ENCODE measurements around the gene ELOB.

Gene ELOB

DNA sequence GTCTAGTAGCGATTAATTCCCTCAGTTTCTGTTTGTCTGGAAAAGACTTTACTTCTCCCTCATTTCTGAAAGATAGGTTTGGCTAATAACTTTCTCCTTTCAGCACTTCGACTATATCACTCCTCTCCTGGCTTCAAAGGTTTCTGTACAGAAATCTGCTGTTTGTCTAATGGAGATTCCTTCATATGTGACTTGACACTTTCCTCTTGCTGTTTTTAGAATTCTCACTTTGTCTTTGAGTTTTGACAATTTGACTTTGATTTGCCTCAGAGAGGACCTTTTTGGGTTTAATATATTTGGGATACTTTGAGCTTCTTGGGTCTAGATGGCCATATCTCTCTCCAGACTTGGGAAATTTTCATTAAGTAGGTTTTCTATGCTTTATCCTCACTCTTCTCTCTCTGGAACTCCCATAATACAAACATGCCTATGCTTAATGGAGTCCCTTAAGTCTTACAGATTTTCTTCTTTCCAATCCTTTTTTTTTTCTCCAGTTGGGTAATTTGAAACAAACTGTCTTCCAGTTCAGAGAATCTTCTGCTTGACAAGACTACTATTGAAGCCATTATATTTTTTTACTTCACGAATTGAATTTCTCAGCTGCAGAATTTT lies 32.2 kb upstream of the ELOB start:
- DNase-seq, result no peak

DNA sequence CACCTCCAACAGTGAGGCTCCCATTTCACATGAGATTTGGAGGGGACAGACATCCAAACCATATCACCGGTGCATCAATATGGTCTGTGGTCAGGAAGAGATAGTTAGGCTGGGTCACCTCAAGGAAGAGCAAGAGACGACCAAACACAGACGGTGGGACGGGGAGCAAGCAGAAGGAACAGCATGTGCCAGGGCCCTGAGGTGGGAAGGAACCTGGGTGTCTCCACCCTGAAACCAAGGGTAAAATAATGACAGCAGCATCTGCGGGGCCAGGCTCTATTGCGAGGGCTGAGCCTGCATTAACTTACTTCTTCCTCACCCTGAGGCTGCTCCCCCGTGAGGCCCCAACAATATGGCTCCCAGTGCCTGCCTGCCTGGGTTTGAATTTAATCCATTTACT lies 31.1 kb upstream of the ELOB start:
- no peak for DNase-seq

DNA sequence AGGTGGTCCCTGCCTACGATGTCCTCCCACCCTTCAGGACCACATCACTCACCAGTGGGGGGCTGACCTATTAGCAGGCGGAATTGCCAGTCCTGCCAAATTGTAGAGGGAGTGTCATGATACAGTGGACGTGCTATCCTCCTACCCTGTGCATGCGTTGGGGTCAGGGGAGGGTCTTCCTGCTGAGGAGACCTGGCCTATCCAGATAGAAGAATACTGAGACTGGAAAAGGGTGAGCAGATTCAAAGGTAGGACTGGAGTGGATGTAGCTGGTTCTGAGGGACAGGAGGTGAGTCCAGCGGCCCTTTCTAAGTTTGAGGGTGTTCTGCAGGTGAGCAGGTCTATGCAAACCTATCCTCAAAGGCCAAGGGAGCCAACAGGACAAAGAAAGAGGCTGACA lies 29.2 kb upstream of the ELOB start:
- DNase-seq, result no peak

DNA sequence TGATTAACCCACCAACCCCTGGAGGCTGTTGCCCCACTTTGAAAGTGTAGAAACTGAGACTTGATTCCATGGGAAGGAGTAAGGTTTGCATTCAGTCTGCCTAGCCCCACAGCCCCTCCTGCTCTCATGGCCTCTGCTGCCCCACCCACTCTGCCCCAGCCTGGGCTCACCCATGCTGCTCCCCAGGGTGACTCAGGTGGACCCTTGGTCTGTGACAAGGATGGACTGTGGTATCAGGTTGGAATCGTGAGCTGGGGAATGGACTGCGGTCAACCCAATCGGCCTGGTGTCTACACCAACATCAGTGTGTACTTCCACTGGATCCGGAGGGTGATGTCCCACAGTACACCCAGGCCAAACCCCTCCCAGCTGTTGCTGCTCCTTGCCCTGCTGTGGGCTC lies 27.6 kb upstream of the ELOB start:
- DNase-seq, result no peak

DNA sequence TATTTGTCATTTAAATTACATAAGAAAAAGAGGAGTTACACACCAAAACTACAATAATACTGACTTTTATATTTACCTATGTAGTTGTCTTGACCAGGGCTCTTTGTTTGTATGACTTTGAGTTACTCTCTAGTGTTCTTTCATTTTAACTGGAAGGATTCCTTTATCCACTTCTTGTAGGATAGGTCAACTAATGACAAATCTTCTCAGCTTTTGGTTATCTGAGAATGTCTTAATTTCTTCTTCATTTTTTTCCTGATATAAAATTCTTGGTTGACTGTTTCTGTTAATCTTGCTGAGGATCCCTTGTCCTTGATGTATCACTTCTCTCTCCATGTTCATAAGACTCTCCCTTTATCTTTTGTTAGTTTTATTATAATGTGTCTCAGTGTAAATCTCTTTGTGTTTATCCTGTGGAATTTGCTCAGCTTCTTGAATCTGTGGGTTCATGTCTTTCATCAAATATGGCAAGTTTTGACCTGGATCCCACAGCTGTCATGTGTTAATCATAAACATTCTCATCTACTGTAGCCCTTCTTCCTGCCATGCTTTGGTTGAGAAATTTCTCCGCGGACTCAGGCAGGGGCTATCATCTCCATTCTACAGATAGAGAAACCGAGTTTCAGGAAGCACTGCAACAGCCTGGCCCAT lies 26.6 kb upstream of the ELOB start:
- DNase-seq, result no peak

DNA sequence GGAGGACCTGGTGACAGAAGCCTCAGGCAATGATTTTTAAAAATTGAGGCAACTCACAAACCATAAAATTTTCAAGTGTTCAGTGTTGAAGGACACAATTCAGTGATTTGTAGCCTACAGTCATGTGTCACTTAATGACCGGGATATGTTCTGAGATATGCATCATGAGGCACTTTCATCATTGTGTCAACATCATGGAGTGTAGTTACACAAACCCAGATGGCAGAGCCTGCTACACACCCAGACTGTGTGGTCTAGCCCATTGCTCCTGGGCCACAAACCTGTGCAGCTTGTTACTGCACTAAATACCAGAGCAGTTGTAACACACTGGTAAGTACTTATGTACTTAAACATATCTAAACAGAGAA lies 22.8 kb upstream of the ELOB start:
- no peak for DNase-seq

DNA sequence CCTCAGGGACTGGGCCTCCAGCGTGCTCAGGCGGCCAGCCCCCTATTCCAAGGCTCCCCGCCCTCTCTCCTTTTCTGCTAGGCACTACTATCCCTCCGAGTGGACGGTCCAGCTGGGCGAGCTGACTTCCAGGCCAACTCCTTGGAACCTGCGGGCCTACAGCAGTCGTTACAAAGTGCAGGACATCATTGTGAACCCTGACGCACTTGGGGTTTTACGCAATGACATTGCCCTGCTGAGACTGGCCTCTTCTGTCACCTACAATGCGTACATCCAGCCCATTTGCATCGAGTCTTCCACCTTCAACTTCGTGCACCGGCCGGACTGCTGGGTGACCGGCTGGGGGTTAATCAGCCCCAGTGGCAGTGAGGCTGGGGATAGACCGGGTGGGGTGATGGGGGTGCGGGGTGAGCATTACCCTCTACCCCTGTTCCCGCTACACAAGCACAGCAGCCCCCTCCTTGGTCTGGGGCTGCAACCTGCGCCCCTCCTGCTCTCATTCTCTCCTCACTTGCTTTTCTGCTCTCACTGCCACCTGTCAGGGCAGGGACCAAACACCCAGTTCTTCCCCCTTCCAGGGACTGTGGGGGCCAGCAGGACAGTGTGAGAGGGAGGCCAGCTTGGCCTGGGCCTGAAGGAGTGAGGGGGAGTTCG lies 22.3 kb upstream of the ELOB start:
- no peak for DNase-seq

DNA sequence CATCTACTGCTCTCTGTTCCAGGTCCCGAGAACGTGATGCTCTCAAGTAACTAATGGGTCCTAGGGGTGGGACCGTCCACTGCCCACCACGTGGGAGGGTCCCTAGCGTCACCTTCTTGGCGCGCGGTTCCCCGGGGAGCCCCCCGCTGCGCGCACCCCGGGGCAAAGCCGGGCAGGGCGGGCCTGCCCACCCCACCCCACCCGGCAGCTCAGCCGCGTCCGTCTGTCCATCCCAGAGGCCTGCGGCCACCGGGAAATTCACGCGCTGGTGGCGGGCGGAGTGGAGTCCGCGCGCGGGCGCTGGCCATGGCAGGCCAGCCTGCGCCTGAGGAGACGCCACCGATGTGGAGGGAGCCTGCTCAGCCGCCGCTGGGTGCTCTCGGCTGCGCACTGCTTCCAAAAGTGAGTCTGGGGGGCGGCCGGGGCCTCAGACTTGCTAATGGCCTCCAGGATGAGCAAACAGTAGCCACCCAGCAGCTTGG lies 21.7 kb upstream of the ELOB start:
- DNase-seq, result no peak

DNA sequence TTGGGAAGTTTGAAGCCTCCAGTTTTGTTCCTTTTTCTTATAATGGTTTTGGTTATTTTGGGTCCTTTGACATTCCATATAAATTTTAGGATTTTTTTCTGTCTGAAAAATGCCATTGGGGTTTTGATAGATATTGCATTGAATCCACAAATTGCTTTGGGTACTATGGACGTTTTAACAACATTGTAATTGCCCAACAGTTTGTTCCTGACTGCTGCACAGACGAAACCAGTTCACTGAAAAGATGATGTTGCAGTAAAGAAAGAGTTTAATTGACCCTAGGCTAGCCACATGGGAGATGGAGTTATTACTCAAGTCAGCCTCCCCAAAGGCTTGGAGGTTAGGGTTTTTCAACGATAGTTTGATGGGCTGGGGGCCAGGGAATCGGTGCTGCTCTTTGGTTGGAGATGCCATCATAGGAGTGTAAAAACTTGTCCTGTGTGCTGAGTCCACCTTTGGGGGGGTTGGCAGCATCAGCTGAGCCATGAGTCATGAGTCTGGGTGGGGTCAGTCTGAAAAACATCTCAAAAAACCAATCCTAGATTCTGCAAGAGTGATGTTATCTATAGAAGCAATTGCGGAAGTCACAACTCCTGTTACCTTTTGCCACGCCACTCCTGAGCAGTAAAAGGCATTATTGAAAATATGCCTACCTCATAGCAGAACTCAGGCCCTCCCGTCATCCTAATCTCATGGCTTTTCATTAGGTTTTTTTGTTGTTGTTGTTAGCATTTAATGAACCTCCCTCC lies 18.5 kb upstream of the ELOB start:
- peak; percentile 29 for DNase-seq

DNA sequence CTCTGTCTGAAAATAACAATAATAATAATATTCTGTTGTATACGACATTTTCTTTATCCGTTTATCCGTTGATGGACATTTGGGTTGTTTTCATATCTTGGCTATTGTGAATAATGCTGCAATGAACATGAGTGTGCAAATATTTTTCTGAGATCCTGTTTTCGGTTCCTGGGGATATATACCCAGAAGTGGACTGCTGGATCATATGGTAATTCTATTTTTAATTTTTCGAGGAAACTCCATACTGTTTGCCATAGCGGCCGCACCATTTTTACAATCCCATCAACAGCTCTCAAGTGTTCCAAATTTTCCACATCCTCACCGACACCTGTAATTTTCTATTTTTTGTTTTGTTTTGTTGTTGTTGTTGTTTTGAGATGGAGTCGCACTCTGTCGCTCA lies 15.9 kb upstream of the ELOB start:
- no peak for DNase-seq

DNA sequence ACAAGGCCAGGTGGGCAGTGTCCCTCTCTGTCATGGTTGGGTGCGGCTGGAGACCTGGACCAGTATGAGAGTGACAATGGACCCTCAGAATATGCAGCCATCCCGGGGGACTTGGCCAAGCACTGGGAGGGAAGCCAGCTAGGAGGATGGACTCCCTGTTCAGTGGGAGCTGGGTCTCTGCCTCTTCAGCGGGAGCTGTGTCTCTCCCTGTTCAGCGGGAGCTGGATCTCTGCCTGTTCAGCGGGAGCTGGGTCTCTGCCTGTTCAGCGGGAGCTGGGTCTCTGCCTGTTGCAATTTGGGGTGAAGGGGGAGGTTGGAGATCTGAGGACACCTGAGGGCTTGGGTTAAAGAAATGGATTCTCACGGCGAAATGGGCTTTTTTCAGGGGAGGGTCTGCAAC lies 14.1 kb upstream of the ELOB start:
- no peak for DNase-seq

DNA sequence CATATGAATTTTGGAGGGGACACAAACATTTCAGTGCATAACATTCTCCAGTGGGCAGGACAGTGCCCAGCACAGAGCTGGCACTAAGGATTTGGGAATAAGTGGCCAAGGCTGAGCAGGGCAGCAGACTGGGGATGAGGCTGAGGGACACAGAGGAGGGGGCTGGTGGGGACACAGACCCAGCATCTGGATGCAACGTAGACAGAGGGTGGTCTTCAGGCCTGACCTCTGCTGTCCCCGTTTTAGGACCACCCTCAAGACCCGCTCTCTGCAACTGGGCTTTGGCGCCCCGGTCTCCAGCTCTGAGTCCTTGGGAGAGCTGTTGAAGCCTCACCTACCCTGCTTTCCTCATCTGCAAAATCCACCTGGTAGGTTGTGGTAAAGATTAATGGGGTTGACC lies 13.6 kb upstream of the ELOB start:
- DNase-seq, result no peak

DNA sequence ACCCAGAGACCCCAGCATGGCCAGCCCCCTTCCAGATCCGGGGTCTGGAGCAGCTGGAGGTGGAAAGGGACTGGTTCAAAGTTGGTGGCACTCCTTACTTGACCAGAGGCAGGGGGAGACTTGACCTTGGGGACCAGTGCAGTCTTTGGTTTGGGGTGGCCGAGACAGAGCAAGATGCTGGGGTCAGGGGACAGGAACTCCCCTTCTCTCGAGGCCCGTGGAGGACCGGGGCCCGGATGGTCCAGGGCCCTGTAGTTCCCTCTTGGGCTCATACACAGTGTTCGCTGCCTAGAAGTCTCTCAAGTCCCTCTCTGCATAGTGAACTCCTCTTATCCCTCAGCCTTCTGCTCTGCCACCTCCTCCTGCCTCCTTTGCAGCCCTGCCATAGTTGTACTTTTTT lies 10.9 kb upstream of the ELOB start:
- no peak for DNase-seq

DNA sequence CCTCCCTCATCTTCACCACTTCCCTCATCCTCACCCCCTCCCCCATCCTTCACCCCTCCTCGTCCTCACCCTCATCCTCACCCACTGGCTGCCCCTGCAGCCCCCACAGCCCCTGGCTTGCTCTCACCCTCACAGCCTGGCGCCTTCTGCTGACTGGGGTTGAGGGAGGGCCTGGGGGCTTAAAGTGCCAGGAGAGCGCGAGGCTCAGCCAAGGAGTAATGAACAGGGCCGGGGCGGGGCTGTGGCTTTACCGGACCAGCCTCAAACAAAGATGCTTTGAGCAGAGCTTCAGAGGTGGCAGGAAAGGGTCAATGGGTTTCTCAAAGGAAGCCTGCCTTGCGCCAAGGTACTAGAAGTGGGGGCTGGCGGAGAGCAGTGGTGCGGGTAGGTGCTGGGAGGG lies 10.3 kb upstream of the ELOB start, which contains the start of gene PRSS33:
Gene PRSS33 (minus strand): TSS at position 155 of the 400 bp plus-strand sequence. CDS start 1,013 bp downstream, outside the sequence.
- DNase-seq, result no peak

DNA sequence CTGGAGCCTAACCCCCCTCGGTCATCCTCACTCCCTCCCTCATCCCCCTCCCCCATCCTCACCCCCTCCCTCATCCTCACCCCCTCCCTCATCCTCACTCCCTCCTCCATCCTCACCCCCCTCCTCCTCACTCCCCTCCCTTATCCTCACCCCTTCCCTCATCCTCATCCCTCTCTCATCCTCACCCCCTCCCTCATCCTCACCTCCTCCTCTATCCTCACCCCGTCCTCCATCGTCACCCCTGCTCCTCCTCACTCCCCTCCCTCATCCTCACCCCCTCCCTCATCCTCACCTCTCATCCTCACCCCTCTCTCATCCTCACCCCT lies 9.7 kb upstream of the ELOB start:
- DNase-seq, result no peak

DNA sequence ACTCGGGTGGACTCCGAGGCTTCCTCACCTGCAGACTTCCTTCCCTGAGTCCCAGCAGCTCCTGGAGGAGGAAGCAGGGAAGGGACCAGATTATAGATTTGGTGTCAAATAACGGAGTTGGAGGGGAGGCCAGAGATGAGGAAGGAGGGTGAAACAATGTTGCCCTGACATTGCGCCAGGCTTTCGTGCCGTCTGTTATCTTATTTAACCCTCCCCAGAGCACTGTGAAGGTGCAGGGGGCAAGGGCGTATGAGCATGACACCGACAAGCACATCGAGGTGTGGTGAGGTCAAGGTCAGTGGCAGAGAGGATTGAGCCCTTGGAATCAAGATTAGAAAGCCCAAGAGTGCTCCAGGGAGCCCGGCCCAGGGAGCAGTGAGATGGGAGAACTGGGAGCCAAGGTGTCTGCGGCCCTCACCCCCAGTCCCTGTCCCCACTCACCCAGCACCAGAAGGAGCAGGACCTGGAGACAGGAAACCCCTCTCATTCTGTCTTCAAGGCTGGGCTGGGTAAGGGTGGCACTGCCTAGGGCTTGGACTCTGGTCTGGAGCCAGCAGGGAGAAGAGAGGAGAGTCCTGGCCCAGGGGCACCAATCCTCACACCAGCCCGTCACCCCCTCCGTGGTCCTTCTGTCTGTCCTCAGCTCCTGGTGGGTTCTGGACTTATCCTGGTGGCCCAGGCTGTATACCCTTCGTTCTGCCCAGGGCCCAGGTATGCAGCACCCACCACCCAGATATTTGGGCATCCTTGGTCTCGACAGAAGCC lies 9.2 kb upstream of the ELOB start:
- DNase-seq, result peak; percentile 47

DNA sequence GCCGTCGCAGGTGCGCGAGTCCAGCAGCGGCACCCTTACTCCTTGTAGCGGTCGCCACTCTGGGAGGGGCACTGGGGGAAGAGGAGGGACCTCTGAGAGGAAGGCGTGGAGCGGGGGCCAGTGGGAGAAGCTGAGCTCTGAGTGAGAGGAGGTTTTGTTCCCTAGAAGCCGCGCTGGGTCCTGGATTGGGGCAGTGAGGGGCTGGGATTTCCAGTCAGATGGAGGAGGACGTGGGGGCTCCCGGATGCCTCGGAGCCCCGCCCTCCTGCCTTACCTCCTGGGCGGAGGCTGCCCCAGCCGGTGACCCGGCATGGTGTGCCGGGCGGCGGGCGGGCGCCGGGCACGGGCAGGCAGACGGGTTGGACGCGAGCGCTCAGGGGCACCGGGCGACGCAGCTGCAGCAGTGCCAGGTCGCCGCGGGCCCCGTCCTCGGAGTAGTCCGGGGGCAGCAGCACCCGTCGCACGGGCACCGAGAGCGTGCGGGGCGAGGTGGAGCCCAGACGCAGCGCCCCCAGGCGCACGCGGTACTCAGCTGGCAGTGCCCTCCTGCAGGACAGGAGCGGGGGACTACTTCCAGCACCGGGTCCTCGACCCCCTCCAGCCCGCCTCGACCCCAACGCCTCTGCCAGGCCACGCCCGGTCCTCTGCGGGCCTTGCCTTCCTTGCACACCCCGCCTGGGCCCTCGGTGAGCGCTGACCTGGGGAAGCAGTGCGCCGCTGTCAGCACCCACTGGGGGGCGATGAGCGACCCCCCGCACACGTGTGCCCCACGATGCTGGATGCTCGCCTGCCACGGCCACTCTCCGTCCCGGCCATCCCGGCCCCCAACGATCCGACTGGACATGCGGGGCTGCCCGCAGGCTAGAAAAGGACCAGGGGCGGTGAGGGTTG lies 8.3 kb upstream of the ELOB start:
- DNase-seq, result no peak

DNA sequence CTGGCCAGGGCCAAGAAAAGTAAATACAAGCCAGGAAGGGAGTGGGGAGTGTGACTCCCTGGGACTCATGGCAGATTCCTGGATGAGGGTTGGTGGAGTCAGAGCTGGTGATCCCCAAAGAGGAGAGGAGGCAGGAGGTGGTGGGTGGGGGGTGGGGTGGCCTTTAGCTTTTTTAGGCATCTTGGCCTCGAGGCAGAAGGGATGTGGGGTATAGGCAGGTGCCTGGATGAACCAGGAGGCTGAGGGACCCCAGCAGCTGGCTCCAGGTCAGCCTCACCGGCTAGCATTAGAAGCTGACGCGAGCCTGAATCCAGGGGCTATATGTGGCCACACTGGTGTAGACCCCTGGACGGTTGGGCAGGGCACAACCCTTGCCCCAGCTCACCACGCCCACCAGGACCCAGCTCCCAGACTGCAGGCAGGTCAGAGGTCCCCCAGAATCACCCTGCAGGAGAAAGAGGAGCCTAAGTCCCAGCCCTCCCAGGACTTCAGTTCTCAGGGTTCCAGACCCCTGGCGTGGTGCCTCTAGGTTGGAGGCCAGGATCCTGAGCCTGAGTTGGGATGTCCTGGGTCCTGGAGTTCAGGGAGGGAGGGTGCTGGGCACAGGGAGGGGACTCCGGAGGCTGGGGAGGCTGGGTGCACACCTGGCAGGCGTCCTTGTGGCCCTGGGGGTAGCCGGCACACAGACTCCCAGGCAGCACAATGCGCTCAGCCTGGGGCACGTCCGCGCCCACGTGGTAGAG lies 7.4 kb upstream of the ELOB start:
- no peak for DNase-seq

DNA sequence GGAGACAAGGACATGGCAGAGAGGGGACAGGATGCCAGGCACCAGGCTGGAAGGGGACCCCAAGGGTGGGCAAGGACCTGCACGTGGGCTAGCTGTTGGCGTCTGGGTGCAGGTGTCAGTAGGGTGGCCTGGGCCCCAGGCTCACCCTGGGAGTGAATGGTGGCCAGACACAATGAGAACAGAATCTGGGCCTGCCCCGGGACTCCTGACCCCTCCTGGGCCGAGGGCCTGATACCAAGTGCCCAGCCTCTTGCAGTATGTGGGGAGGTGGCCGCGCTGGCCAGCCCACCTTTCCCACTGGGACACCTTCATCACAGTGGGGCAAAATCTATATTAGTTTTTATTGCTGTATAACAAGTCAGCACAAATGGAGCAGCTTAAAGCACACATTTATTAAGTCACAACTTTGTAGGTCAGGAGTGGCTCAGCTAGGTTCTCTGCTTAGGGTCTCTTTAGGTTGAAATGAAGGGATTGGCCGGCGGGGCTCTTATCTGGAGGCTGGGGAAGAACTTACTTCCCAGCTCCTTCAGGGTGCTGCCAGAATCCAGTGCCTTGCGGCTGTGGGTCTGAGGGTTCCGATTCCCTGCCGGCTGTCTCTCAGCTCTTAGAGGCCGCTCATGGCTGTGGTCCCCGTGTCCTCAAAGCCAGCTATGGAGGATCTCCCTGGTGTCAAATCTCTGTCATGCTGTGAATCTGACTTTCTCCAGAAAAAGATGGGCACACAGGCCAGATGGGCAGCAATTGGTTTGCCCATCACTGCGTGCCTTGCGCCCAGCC lies 6.7 kb upstream of the ELOB start:
- DNase-seq, result no peak

DNA sequence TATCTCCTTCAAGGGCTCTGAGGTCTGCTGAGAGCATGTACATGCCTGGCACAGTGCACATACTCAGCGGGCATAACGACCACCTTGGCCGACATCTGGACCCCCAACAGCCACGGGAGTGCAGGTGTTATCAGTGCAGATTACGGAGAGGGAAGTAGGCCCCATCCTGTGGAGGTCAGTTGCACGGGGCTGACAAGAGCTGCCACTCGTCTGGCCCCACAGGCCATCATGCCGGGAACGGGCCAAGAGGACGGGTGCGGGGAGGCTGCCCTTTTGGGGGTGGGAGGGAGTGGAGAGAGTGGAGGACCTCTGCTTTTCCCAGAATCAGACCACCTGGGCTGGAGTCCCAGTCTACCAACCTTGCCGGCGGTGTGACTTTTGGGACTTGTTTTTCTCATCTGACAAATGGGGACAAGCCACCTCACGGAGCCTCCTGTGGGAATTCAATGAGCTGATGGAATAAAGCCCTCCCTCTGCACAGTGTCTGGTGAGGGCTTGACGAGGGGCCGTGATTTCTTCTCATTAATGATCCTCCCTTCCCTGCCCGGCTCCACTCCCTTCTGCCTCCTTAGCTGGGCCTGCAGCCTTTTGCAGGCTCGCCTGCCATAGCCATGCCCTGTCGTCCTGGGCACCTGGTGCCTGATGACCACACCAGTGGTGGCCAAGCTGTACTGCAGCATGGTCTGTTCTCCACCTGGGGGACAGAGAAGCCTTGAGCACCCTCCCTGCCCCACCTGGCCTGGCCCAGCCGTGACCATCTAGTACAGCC lies 5.7 kb upstream of the ELOB start:
- no peak for DNase-seq
